Heart right ventricle (tissue), 16 donors: ENCODE data around the gene DNAH8. TPM values are rescaled to one million over a fixed set of nuclear protein-coding genes. Genes with fewer than 3 reads are reported as not detected.

Experiments
- ATAC-seq, 8 donors: fragments of 200-7000 bp; cut with Tn5 transposase; one replicate each; pipeline ENCODE4 v1.9.1; 2020; ENCODE audit warnings: mild to moderate bottlenecking in 8 of 8, moderate library complexity in 8 of 8, moderate number of reproducible peaks in 1 of 8
- DNase-seq, 2 donors: peaks; one replicate each; pipeline ENCODE4 v3.0.0-alpha.2; 2020
- H3K27ac ChIP-seq, 10 donors: fragments of 200-600 bp; sonication (generic) in 2 of 10; one replicate each; pipeline versions ENCODE4 v1.5.0 to v1.8.0; 2020 to 2022; ENCODE audit warnings: mild to moderate bottlenecking in 3 of 10
- H3K27me3 ChIP-seq, 7 donors: fragments of 200-600 bp; one replicate each; pipeline ENCODE4 v1.8.0; 2021 to 2022; ENCODE audit warnings: mild to moderate bottlenecking in 2 of 7
- H3K36me3 ChIP-seq, 9 donors: fragments of 200-600 bp; sonication (generic) in 1 of 9; one replicate each; pipeline versions ENCODE4 v1.5.0 to v1.8.0; 2020 to 2022; ENCODE audit warnings: mild to moderate bottlenecking in 2 of 9
- H3K4me1 ChIP-seq, 9 donors: fragments of 200-600 bp; sonication (generic) in 1 of 9; one replicate each; pipeline versions ENCODE4 v1.5.0 to v1.8.0; 2020 to 2022; ENCODE audit warnings: mild to moderate bottlenecking in 4 of 9
- H3K4me3 ChIP-seq, 10 donors: fragments of 200-600 bp; sonication (generic) in 2 of 10; one replicate each; pipeline versions ENCODE4 v1.5.0 to v1.8.0; 2020 to 2022; ENCODE audit warnings: mild to moderate bottlenecking in 7 of 10, moderate library complexity in 2 of 10
- H3K9me3 ChIP-seq, 11 donors: fragments of 200-600 bp in 10 of 11; sonication (generic) in 2 of 11; one replicate each; pipeline versions ENCODE4 v1.5.0 to v1.8.0; 2013 to 2022; ENCODE audit warnings: mild to moderate bottlenecking in 2 of 11, control low read depth in 1 of 11, moderate library complexity in 1 of 11
- WGBS, 2 donors: extraction: QIAGEN DNeasy Blood & Tissue Kit; methylation state at CpG; one replicate each; pipeline ENCODE4 v1.1.7; 2013; ENCODE audit warnings: inconsistent platforms in 1 of 2; 5-methylcytosine and 5-hydroxymethylcytosine counted together
- intact Hi-C, 10 donors: fragments of 100-400 bp; cut with DNase I; formaldehyde crosslinking; loops; one replicate each; pipeline versions ENCODE4 v1.11.1 to v1.14.2; 2022
- polyA plus RNA-seq, 2 donors: library from polyadenylated mRNA; stranded (reverse); fragments of 200-250 nt; gene quantifications; one replicate each; pipeline ENCODE4 v1.2.3, GENCODE V29; 2013
- total RNA-seq, 10 donors: library from RNA; stranded (reverse); fragmentation: NEBNext Ultra II Directional in 3 of 10; extraction: Animal tissue kit (Norgen Biotek cat#: 25700) in 3 of 10; gene quantifications; one replicate each; pipeline versions ENCODE4 v1.2.1 to v1.2.4, GENCODE V29; 2021 to 2023
- TF ChIP-seq, protein P1 (sequence below), 9 donors: fragments of 200-600 bp; sonication (generic) in 2 of 9; IDR thresholded peaks; one replicate each; pipeline versions ENCODE4 v1.5.0 to v1.8.0; 2021 to 2022; ENCODE audit warnings: antibody characterized with exemption in 9 of 9, mild to moderate bottlenecking in 5 of 9, moderate library complexity in 1 of 9
- donor health status: Arrhythmogenic right ventricular cardiomyopathy.
- donor health status: ischemic (EF 13 %, LVEDD 7.1; RV severe dilation, severe dysfunction).
- donor health status: healthy with polysubstance abuse.
- donor health status: DM: no; HTN: yes; CAD: no.
- donor health status: DM: no; HTN: no; CAD: no.
- donor health status: ischemic (EF 25% LVEDD 6.9; RV normal size, moderate dysfunction).
- donor health status: ischemic (EF 25% LVEDD 5.7; RV mildly dilated, moderate dysfunction).
- donor health status: healthy.
- donor health status: DM: yes; HTN: yes; CAD: no.
- donor health status: Ischemic cardiomyopathy.
- donor health status: ischemic (EF 35%, LVEDD 5.7; RV mildly dilated, moderate dysfunction).
- donor health status: nonischemic (EF 11% LVEDD 7.7; RV severe dilation, severe dysfunction).
- donor health status: DM: yes; HTN: yes; CAD: no.
- donor health status: PGD.
- donor health status: ischemic (EF 29% LVEDD 5.4; RV normal size, mild dysfunction).
- donor health status: nonischemic (EF 23%, LVEDD 6.1; RV moderate dilation, normal function).

Gene DNAH8
- total and polyA plus RNA-seq, 12 donors, result 0.02 to 0.09 (median 0.03) TPM; not detected in 8

DNA sequence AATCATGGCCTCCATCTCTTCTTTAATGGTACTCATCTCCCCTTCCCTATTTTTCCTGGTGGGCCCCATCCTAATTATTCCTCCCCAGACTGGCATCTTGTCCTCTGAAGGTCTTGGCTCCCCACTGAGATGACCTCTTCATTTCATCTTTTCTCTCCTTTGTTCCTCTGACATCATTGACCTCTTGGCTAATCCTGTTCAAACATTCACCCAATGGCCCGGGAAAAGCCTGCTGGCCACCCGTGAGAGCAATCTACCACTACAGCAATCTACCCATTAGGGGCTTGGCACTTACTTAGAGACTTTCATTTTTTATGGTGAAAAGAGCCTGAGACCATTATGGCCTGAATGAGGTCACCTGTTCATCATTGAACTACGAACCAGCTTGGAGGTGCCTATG lies 130.8 kb downstream of the DNAH8 start:
- WGBS, 2 donors, result 76 to 87% methylated on average over 3 of the region's 3 CpGs

DNA sequence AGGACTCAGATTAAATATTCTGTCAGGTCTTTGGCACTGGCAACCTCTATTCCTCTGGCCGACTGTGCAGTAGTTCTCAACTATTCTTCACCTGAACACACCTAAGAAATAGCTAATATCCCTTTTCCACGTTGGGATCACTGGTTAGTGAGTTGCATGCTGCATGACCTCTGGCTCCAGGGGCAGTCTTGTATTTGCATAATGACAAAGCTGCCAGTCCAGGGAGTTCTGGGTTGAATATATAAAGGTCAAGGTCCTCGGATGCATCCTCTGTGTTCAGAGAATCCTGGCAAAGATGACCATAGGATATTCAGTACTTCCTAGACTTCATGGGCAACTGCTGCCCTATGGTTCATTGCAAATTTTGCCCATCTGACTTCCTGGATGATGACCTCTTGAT lies 131.2 kb downstream of the DNAH8 start:
- ATAC-seq, result no peak
- 79 to 82% methylated on average over 3 of the region's 3 CpGs for WGBS, 2 donors
- DNase-seq, result no peak

More for the DNA sequence above, 130.8 kb downstream of the DNAH8 start:
- H3K4me1 ChIP-seq, result no peaks in the 10 kb centered on the region
- intact Hi-C loops, result no loop called here
- TF ChIP-seq, protein P1, sequence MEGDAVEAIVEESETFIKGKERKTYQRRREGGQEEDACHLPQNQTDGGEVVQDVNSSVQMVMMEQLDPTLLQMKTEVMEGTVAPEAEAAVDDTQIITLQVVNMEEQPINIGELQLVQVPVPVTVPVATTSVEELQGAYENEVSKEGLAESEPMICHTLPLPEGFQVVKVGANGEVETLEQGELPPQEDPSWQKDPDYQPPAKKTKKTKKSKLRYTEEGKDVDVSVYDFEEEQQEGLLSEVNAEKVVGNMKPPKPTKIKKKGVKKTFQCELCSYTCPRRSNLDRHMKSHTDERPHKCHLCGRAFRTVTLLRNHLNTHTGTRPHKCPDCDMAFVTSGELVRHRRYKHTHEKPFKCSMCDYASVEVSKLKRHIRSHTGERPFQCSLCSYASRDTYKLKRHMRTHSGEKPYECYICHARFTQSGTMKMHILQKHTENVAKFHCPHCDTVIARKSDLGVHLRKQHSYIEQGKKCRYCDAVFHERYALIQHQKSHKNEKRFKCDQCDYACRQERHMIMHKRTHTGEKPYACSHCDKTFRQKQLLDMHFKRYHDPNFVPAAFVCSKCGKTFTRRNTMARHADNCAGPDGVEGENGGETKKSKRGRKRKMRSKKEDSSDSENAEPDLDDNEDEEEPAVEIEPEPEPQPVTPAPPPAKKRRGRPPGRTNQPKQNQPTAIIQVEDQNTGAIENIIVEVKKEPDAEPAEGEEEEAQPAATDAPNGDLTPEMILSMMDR (IDR thresholded peaks at IDR 0.05), result no peak
- no peaks in the 10 kb centered on the region for H3K36me3 ChIP-seq
- peaks cover 0 to 21% (median 9%) of the 10 kb centered on the region in 7 donors for H3K27me3 ChIP-seq
- ATAC-seq, result no peak
- H3K9me3 ChIP-seq, result no peaks in the 10 kb centered on the region
- no peak for DNase-seq
- no peak overlapping the region for H3K4me3 ChIP-seq
- no peak overlapping the region for H3K27ac ChIP-seq

DNA sequence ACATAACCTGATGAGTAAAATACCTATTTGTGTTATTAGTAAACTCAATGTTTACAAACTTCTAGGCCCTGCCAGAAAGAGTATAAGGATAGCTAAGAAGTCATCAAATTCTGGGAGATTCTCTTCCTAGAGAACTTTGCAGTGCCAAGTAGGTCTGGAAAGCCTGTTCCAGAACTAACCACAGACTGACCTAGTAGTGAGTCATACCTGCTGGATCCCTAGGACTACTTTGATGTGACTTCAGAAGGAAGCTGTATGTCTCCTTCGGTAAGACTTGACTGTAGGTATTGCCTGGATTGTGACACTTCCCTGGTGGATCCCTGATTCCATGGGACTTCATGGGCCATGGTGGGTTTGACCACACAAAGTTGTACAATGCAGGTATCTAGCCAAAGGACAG lies 131.7 kb downstream of the DNAH8 start:
- Histone ChIP-seq H3K27me3 (peaks cover 0 to 21% (median 14%) of the 10 kb centered on the region in 7 donors), H3K4me1 (no peaks in the 10 kb centered on the region), H3K4me3 (no peak overlapping the region), H3K27ac (no peak overlapping the region), H3K36me3 (no peaks in the 10 kb centered on the region), H3K9me3 (no peaks in the 10 kb centered on the region)
- no peak for DNase-seq
- TF ChIP-seq, protein P1 (IDR thresholded peaks at IDR 0.05), result no peak
- no peak for ATAC-seq
- intact Hi-C loops, result no loop called here
- WGBS, 2 donors, result 92 to 97% methylated on average over 1 of the region's 1 CpG

More for the DNA sequence above, 131.2 kb downstream of the DNAH8 start:
- H3K4me3 ChIP-seq, result no peak overlapping the region
- no peaks in the 10 kb centered on the region for H3K4me1 ChIP-seq
- no peaks in the 10 kb centered on the region for H3K9me3 ChIP-seq
- H3K27me3 ChIP-seq, result peaks cover 0 to 20% (median 13%) of the 10 kb centered on the region in 7 donors
- no peaks in the 10 kb centered on the region for H3K36me3 ChIP-seq
- no peak overlapping the region for H3K27ac ChIP-seq
- intact Hi-C loops, result no loop called here
- TF ChIP-seq, protein P1 (IDR thresholded peaks at IDR 0.05), result no peak

DNA sequence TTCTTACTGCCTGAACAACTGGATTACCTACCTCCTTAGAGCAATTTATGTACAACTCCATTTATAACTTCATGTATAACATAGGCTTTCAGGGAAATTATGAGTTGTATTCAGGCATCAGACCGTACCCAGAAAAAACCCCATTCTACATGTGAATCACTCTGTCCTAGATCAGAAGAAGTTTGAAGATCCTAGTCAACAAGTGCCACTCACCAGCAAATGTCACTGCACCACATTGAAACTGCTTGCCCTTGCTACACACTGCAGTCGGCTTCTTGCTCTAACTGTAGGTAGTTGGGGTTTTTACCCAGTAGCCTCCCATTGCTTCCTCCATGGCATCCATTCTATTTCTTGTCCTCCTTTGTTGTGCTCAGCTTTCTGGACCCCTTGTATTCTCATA lies 132.4 kb downstream of the DNAH8 start:
- Histone ChIP-seq H3K4me1 (no peaks in the 10 kb centered on the region), H3K9me3 (no peaks in the 10 kb centered on the region), H3K27ac (no peak overlapping the region), H3K36me3 (no peaks in the 10 kb centered on the region), H3K27me3 (peaks cover 0 to 25% (median 13%) of the 10 kb centered on the region in 7 donors), H3K4me3 (no peak overlapping the region)
- 87 to 98% methylated on average over 2 of the region's 2 CpGs for WGBS, 2 donors
- intact Hi-C loops, result no loop called here
- DNase-seq, result no peak
- no peak for ATAC-seq
- TF ChIP-seq, protein P1 (IDR thresholded peaks at IDR 0.05), result no peak
